NCI-H526 (cell line): Measurements from ENCODE around the gene LBHD2.
A peak's percentile ranks its signal among the peaks of the same experiment; 100 is the strongest.
"Not testable (repeated sequence)": the region's sequence is repeated elsewhere in the genome, so short reads cannot be mapped to it uniquely, and the experiment has no call there.

Experiments used
- DNase-seq, 2 experiments: peaks; one replicate each; lab custom pipeline; 2025; lab: John Stamatoyannopoulos, UW

Gene LBHD2

GRCh38 chr14:103119527-103119926, 35.5 kb downstream of the LBHD2 start:
- not testable (repeated sequence) for DNase-seq

GRCh38 chr14:103121121-103121845, 37.3 kb downstream of the LBHD2 start:
- peak in 1 of 2 experiments; percentile 50 for DNase-seq

- peak; percentile 83 to 96 for DNase-seq
Measured at GRCh38 chr14:103121846-103122584, 38.0 kb downstream of the LBHD2 start.

- peak in 1 of 2 experiments; percentile 73 for DNase-seq
Measured at GRCh38 chr14:103122585-103122946, 38.6 kb downstream of the LBHD2 start.

- peak in 1 of 2 experiments; percentile 59 for DNase-seq
Measured at GRCh38 chr14:103122947-103123633, 39.1 kb downstream of the LBHD2 start, which contains the start of gene TNFAIP2. TNFAIP2 (plus strand) TSS chr14:103123461; CDS start chr14:103126458, 2,997 bp downstream.

GRCh38 chr14:103123634-103124500, 39.9 kb downstream of the LBHD2 start:
- DNase-seq: peak in 1 of 2 experiments; percentile 45

- no peak for DNase-seq
Measured at GRCh38 chr14:103124501-103125001, 40.5 kb downstream of the LBHD2 start.

GRCh38 chr14:103125098-103126070, 41.4 kb downstream of the LBHD2 start:
- DNase-seq: no peak

GRCh38 chr14:103126088-103126872, 42.3 kb downstream of the LBHD2 start:
- no peak for DNase-seq

- peak; percentile 43 to 93 for DNase-seq
Measured at GRCh38 chr14:103126873-103127304, 42.9 kb downstream of the LBHD2 start.

GRCh38 chr14:103127356-103127755, 43.3 kb downstream of the LBHD2 start:
- DNase-seq: no peak

- peak in 1 of 2 experiments; percentile 50 for DNase-seq
Measured at GRCh38 chr14:103127861-103128598, 44.0 kb downstream of the LBHD2 start.

GRCh38 chr14:103128631-103129300, 44.8 kb downstream of the LBHD2 start:
- peak in 1 of 2 experiments; percentile 45 for DNase-seq

GRCh38 chr14:103129301-103130016, 45.4 kb downstream of the LBHD2 start:
- no peak for DNase-seq

- no peak for DNase-seq
Measured at GRCh38 chr14:103130017-103130764, 46.2 kb downstream of the LBHD2 start.

- DNase-seq: no peak
Measured at GRCh38 chr14:103130965-103131364, 47.0 kb downstream of the LBHD2 start.

GRCh38 chr14:103131580-103131979, 47.6 kb downstream of the LBHD2 start:
- no peak for DNase-seq
